Measurements from ENCODE around the gene DDX50. TPM values are rescaled to one million over a fixed set of nuclear protein-coding genes. Genes with fewer than 3 reads are reported as not detected.

DDX50 gene
- total RNA-seq, 1 experiment from 2014 or later: 37.1 TPM

Other genes with a start within 250 kb of the DDX50 start
- gene CCAR1, start 180.1 kb upstream of the DDX50 start, total RNA-seq (2021): 75.0 to 95.4 TPM (median 79.7 TPM) in 3 replicates
- gene STOX1, start 73.8 kb upstream of the DDX50 start, total RNA-seq (2021): 1.6 to 1.9 TPM (median 1.6 TPM) in 3 replicates
- gene DDX21, start 54.9 kb downstream of the DDX50 start, total RNA-seq (2021): 116 to 194 TPM (median 119 TPM) in 3 replicates
- 31.2 to 34.7 TPM (median 33.4 TPM) in 3 replicates for gene KIFBP, start 87.5 kb downstream of the DDX50 start, total RNA-seq (2021)
- 1.2 to 1.4 TPM (median 1.3 TPM) in 3 replicates for gene SRGN, start 186.8 kb downstream of the DDX50 start, total RNA-seq (2021)
- gene VPS26A, start 222.9 kb downstream of the DDX50 start, total RNA-seq (2021): 34.2 to 39.4 TPM (median 37.4 TPM) in 3 replicates

Measured in WTC11 (cell line).